Inflammatory macrophage treated with lipopolysaccharide for 1 hour (primary cell): ENCODE results near the gene NETO2.
"Not testable (repeated sequence)": the region's sequence is repeated elsewhere in the genome, so short reads cannot be mapped to it uniquely, and the experiment has no call there.

Source experiments
- DNase-seq, 2 donors: peaks; one replicate each; pipeline ENCODE4 v3.0.0-alpha.2; 2020 to 2022

Gene NETO2, protein sequence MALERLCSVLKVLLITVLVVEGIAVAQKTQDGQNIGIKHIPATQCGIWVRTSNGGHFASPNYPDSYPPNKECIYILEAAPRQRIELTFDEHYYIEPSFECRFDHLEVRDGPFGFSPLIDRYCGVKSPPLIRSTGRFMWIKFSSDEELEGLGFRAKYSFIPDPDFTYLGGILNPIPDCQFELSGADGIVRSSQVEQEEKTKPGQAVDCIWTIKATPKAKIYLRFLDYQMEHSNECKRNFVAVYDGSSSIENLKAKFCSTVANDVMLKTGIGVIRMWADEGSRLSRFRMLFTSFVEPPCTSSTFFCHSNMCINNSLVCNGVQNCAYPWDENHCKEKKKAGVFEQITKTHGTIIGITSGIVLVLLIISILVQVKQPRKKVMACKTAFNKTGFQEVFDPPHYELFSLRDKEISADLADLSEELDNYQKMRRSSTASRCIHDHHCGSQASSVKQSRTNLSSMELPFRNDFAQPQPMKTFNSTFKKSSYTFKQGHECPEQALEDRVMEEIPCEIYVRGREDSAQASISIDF

DNA sequence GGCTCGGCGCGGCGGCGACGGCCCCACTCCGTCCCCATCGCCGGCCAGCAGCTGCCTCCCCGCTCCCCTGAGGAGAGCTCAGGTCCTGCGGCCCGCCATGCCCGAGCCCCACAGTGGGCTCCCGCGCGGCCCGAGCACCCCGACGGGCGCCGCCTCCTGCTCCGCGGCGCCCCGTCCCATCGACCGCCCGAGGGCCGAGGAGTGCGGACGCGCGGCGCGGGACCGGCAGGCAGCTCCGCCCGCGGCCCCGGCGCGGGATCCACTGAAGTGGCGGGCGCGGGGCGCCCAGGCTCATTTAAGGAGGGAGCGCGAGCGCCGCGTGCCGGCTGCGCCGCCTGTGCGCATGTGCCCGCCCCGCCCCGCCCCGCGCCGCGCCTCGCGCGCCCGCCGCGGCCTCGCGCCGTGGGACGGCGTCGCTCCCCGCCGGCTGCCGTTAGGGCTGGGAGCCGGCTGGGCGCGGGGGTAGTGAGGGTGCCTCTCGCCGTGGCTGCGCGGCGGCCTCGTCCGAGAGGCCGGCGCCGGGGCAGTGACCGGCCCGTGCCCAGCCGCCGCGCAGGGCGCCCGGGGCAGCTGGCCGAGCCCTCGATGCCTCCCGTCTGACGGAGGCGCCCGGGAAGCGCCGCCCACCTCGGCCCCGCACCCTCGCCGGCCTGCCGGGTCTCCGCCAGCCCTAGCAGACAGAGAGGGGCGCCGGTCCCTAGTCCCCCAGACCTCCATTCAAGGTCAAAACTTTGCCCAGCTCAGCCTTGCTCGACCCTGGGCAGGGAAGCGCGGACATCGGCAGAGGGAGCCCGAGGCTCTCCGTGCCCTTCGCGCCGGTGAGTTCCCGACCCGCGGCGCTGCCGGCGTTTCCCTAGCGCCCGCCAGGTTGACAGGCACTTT, at the start of gene NETO2:
Gene NETO2, minus strand, starts transcription at position 269 of the 882 bp plus-strand sequence. CDS start 333 bp downstream, outside the sequence.
- peak; percentile 20 to 46 for DNase-seq

DNA sequence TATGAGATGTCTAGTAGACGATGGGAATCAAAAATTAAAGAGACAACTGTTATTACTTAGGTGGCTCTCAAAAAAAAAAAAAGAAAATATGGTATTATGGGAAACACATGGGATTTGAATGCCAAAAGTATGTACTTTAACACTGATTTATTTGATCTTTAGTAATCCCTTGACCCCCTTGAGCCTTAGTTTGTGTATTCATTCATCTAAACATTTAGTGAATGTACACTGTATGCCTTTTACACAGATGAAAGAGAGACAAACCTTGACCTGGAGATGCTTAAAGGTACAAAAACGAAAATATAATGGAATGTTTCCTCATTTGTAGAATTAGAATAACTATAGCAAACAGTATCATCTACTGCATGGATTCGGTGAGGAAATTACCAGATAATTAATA, 38.6 kb upstream of the NETO2 start:
- DNase-seq, result no peak

DNA sequence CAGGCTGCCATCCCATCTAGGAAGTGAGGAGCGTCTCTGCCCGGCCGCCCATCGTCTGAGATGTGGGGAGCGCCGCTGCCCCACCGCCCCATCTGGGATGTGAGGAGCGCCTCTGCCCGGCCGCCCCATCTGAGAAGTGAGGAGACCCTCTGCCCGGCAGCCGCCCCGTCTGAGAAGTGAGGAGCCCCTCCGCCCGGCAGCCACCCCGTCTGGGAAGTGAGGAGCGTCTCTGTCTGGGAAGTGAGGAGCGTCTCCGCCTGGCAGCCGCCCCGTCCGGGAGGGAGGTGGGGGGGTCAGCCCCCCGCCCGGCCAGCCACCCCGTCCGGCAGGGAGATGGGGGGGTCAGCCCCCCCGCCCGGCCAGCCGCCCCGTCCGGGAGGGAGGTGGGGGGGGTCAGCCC, 37.3 kb upstream of the NETO2 start:
- DNase-seq, result not testable (repeated sequence)

DNA sequence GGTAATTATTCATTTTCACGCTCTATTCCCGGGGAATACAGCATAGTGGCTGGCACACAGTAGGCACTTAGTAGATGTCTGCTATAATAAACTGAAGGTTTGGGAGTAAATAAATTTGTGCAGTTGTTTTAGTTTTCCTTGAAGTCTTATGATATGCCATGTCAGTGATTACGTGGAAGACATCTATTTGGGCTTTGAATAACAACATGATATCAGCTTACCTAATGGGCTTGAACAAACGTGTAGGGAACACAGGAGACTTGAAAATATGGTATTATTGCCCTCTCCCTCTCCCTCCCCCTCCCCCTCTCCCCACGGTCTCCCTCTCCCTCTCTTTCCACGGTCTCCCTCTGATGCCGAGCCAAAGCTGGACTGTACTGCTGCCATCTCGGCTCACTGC, 36.3 kb upstream of the NETO2 start:
- no peak for DNase-seq

DNA sequence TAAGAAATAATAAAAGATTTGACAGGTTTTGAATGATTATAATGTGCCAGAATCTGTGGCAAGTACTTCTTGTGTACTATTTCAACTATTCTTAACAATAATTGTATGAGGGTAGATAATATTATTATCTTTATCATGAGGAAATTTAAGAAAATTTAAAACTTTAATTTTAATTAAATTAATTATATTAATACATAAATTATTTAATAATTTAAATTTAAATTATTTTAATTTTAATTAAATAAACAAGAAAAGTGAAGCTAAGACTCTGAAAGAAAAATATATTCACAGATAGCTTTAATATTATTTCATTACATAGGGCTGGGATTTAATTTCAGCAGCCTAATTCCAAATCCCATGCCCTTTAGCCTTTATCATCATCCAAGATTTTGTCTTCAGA, 31.4 kb upstream of the NETO2 start:
- no peak for DNase-seq

DNA sequence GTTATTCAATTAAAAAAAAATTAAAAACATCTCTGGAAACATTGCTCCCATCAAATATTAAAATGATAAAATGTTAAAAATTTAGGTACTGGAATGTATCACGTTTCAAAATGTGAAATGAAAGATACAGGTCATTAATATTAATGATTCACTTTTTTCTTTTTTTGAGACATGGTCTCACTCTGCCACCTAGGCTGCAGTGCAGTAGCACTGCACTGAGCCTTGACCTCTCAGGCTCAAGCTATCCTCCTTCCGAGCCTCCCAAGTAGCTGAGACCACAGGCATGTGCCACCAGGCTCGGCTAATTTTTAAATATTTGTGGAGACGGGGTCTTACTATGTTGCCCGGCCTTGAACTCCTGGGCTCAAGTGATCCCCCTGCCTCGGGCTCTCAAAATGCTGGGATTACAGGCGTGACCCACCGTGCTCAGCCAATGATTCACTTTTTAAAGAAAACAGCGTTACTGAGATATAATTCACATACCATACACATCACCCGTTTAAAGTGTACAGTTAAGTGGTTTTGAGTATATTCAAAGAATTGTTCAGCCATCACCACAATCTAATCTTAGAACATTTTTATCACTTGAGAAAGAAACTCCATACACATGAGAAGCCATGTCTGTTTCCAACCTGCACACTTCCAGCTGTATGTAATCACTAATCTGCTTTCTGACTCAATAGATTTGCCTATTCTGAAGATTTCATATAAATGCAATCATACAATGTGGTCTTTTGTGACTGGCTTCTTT, 19.1 kb upstream of the NETO2 start:
- no peak for DNase-seq

DNA sequence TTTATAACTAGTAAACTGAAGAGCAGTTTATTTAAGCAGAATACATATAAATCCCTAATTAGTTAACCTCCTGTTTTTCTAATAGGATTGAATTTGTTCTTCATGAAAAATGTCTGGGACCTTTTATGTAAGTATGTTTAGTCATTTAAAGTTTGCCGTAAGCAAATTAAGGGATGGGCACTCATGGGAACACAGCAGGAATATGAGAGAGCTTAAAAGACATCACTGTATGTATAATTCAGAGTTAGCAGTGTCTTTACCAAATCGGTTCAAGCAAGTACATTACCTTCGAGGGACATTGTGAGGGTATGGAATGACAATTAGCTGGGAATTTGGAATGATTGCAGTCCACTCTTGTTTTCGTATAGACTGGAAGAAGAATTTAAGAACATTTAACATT, 17.7 kb upstream of the NETO2 start:
- DNase-seq, result no peak

DNA sequence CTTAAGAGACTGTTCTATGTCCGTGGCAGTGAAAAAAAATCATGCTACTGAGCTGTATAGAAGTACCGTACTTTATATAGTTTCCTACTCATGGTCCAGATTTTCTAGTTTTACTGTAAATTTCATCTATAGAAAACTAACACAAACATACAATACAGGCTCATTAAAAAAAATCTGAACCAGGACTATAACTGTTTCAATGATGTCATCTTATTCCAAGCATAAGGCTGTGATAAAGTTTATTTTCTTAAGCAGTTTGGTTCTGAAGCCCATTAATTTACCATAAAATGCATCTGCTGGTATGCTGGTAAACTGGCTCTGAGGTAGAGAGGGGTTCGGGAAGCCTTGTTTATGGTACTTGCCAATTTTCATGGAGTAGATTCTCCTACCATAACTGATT, 16.7 kb upstream of the NETO2 start:
- DNase-seq, result no peak

DNA sequence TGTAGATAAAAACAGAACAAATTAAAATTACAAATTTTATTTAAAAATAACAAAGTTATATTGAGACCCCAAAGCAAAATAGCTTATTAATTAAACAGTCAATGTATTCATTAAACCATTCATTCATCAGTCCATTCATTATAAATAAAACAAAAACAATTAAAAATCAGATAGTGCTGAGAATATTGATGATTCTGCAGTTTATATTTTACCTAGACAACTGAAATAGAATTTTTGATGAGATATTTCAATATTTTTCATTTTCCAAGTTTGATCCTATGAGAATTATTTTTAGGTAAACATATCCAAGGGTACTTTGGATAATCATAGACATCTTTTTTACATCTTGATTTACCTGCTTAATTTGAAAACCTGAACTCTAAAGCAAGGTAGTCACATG, 15.2 kb upstream of the NETO2 start:
- DNase-seq, result no peak

DNA sequence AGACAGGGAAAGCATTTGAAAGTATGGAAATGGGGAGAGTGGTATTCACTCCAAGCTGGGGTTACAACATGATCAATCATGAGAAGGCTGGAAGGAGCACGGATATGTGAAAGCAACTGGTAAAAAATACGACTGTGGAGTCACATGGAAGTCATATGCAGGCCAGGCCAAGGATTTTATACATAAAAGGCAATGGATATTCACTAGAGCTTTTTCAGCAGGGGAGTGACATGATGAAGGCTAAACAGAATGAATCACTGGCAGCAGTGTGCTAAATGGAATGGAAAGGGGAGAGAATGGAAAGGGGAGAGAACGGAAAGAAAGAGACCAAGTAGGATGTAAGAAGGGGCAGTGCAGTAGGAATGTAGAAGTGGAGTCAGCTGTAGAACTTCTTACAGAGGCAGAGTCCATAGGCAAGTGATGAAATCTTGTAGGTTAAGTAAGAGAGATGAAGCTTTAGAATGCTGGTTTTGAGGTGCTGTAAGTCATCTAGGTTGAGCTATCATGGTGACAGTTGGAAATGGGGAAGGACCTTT, 13.0 kb upstream of the NETO2 start:
- no peak for DNase-seq

DNA sequence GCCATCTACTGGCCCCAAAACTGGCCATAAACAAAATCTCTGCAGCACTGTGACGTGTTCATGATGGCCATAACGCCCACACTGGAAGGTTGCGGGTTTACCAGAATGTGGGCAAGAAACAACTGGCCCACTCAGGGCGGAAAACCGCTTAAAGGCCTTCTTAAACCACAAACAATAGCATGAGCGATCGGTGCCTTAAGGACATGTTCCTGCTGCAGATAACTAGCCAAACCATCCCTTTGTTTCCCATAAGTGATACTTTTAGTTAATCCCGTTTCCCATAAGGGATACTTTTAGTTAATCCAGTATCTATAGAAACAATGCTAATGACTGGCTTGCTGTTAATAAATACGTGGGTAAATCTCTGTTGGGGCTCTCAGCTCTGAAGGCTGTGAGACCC, 8.8 kb upstream of the NETO2 start:
- not testable (repeated sequence) for DNase-seq

DNA sequence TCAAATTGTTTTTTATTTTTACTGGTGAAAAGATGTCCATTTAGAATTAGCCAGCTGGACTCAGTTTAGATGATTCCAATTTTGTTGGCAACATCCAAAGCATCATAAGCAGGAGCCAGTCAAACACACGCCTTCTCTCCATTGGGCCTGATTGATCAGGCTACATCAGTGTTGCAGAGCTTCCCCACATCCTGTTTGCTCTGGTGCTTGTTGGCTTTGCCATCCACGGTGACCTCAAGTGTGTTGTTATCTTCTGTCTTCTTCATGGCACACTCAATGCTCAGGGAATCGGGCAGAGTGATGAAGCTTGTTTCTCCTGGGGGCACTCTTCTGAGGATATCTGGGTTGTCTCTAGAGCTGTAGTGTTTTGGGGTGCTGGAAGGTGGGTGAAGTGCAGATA, 6.3 kb upstream of the NETO2 start:
- DNase-seq, result no peak

DNA sequence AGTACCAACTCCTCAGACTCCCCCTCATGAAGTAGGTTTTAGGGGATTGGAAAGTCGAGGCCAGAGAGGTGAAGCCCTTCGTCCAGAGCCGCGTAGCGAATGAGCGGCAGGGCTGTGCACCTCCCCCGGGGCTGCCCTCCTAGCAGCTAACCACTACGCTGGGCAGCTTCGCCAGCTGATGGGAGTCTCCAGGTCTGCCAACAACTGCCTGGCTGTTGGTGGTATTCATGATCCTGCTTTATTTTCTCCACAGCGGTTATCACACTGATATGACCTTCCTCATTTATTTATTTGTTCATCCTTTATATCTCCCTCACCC, 773 bp upstream of the NETO2 start:
- no peak for DNase-seq

DNA sequence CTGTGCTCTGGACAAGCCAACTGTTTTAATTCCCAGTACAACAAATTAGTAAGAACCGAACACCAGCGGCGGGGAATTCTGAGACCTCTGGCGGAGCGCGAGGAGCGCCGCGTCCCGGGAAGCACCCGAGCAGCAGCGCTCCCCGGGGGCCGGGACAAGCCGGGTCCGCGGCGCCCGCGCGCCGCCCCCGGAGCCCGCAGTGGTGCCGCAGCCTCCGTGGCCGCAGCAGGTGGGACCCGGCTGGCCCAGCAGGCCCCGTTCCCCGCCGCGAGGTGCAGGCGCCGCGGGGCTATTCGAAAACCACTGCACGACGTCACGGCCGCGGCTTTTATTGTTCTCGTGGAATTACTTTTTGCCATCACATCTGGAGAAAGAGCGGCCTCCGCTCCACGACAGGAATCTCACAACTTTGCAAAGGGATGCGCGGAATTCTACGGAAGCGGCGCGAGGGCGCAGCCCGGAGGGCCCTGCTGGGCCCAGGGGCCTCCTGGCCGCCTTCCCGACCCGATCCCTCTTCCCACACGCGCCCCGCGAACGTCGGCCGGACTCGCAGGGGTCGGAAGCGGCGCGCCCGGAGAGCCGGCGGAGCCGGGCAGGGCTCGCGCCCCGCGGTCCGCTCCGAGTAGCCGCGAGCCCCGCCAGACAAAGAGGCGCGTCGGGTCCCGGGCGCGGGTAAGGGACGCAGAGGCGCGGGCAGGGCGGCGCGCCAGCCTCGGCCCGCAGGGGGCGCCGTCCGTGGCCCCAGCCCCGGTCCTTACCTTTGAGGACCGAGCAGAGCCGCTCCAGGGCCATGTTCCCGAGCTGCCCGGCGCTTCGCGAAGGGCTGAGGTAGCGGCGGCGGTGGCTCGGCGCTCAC, 696 bp downstream of the NETO2 start:
- peak; percentile 59 to 81 for DNase-seq

DNA sequence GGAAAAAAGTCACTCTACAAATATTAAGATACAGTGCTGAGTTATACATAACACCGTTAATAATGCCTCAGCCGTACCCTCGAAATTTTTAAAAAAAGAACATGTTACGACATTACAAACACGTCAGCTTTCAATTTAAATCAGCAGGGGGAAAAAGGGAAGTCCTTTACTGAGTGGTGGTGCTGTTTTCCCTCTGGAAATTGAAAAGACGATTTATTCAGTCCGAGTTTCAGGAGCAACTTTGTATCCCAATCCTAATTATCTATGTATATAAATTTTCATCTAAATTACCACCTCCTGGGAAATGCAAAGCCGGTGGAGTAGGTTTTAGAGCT, 1.3 kb downstream of the NETO2 start:
- DNase-seq, result peak; percentile 65 to 77

DNA sequence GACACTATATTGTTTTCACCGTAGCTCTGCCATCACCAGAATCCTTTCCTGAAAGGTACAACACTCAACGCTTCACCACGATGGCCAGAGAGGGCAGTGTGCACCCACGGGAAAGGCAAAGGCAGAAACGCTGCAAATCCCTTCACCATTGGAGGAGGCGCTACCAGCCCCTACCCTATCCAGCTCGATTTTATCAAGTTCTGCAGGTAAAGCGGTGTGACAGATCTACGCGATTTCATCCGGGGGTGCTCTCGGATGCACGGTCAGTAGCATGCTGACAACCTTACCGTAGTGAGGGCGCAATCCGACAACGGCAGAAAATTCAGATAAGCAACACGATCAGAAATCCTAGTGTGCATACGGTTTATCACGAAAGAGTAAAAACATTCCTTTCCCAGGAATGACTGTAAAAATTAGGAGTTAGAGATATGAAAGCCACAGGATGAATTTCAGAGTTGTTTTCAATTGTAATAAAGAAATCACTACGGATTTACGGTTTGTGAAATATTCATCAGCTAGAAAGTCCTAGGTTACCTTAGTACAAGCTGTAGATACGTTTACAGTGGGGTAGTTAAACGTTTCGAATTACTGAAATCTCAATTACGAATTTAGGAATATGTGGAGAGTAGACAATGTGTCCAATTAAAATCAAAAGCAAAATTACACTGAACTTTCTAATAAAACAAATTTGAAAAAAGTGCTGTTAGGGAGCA, 1.8 kb downstream of the NETO2 start:
- peak; percentile 73 to 86 for DNase-seq

DNA sequence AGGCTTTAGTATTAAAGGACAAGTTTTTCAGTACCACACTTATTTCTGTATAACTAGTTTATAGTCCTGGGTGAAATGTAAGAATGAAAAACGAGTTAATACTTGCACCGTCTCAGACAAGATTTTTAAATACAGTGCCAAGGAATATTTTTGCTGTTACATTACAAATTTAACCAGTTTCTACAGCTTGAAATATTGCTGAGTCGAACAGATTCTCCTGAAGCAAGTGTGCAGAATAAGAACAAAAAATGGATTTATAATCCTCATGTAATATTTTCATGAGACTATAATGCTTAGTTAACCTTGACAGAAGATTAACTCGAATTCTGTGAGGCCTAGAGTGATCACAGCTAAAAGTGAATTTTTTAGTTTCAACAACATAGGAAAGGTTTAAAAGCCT, 3.1 kb downstream of the NETO2 start:
- DNase-seq, result no peak

DNA sequence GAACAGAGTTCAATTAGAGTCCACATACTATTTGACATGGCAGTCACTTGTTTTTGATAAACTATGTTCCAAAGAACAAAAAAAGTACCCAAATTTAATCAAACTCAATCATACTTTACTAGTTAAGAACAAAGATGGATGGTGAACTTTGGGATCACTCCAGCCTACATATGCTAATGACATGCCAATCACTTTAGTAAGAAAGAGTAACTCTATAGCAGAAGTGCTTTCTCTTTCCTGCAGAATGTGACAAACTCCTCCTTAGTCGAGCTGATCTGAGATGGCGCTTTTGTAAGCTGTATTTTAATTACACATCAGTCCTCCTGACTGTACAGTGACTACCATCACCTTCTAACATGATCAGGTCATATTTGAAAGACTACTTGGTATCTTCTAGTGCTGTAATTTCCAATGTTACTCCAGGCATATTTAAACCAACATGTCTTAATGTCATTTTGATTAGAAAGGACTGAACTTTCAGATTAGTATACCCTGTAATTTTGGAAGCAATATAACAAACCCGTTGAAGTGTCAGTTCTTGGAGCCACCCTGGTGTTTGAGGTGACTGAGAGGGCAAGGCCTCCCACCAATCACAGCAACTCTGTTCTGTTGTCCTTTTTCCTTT, 4.1 kb downstream of the NETO2 start:
- peak; percentile 8 to 9 for DNase-seq

DNA sequence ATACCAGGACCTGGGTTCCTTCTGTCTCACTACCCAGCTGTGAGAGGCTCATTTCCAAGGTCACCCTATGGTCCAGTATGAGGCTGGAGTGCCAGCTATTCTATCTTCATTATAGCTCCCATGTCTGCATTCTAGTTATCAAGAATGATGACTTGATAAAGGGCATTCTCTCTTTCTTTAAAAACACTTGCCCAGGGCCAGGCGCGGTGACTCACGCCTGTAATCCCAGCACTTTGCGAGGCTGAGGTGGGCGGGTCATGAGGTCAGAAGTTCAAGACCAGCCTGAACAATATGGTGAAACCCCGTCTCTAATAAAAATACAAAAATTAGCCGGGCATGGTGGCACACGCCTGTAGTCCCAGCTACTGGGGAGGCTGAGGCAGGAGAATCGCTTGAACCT, 5.8 kb downstream of the NETO2 start:
- DNase-seq, result not testable (repeated sequence)

DNA sequence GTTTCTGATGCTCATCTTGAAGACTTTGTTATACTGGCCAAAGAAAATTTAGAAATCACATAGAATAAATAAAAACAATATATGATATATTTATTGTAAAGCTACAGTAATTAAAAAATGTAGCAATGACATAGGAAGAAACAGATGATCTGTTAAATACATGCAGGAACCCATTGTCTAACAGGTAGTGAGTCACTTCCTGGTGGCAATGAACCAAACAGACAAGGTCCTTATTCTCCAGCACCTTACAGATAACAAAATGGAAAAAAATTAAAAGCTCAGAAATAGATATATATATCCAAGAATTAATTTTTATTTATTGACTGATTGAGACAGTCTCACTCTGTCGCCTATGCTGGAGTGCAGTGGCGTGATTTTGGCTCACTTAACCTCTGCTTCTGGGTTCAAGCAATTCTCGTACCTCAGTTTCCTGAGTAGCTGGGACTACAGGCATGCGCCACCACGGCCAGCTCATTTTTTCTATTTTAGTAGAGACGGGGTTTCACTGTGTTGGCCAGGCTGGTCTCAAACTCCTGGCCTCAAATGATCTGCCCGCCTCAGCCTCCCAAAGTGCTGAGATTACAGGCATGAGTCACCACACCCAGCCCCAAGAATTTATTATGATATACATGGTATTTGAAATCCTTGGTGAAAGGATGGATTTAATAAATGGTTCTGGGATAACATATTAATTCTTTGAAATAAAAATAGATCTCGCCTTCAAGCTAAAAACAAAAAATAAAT, 7.5 kb downstream of the NETO2 start:
- no peak for DNase-seq
